Stomach (tissue), 9 donors: ENCODE results near the gene BCHE. TPM values are rescaled to one million over a fixed set of nuclear protein-coding genes. Genes with fewer than 3 reads are reported as not detected.

Source experiments
- DNase-seq, 2 donors: peaks; one replicate each; pipeline versions ENCODE4 v3.0.0 to v3.0.0-alpha.2; 2013 to 2019
- H3K27ac ChIP-seq, 5 donors: fragments of 200-600 bp in 4 of 5; sonication (generic) in 4 of 5; one replicate each; pipeline ENCODE4 v1.5.1; 2013 to 2019; ENCODE audit warnings: mild to moderate bottlenecking in 1 of 5, moderate library complexity in 1 of 5
- H3K27me3 ChIP-seq, 3 donors: fragments of 200-600 bp; sonication (generic); one replicate each; pipeline ENCODE4 v1.5.1; 2017 to 2019; ENCODE audit warnings: mixed run types in 1 of 3
- H3K36me3 ChIP-seq, 4 donors: fragments of 200-600 bp; sonication (generic); 1 replicate in 3 of 4; 2 replicates in 1 of 4; pipeline ENCODE4 v1.5.1; 2016 to 2019
- H3K4me1 ChIP-seq, 4 donors: fragments of 200-600 bp; sonication (generic); one replicate each; pipeline ENCODE4 v1.5.1; 2016 to 2019
- H3K4me3 ChIP-seq, 4 donors: fragments of 200-600 bp; sonication (generic) in 3 of 4; one replicate each; pipeline ENCODE4 v1.5.1; 2016 to 2019; ENCODE audit warnings: mild to moderate bottlenecking in 1 of 4
- H3K9me3 ChIP-seq, 4 donors: fragments of 200-600 bp; sonication (generic); one replicate each; pipeline ENCODE4 v1.5.1; 2016 to 2019
- EP300 ChIP-seq: sonication (generic); formaldehyde crosslinking; IDR thresholded peaks from one replicate; pipeline ENCODE4 v1.6.1; 2017; ENCODE audit warnings: antibody characterized with exemption
- POLR2A ChIP-seq, 4 donors: fragments of 450-650 bp; IDR thresholded peaks; one replicate each; pipeline ENCODE4 v1.6.1; 2016; ENCODE audit warnings: antibody characterized with exemption in 4 of 4, control low read depth in 2 of 4, mild to moderate bottlenecking in 1 of 4, moderate library complexity in 1 of 4
- POLR2AphosphoS5 ChIP-seq, 3 donors: sonication (generic); formaldehyde crosslinking; IDR thresholded peaks; one replicate each; pipeline ENCODE4 v1.6.1; 2016; ENCODE audit warnings: antibody characterized with exemption in 3 of 3
- WGBS, 5 donors: extraction: QIAGEN DNeasy Blood & Tissue Kit in 3 of 5; methylation state at CpG; one replicate each; pipeline versions ENCODE4 v1.1.5 to v1.1.7; 2013 to 2018; 5-methylcytosine and 5-hydroxymethylcytosine counted together
- intact Hi-C: fragments of 100-400 bp; cut with DNase I; formaldehyde crosslinking; loops from one replicate; pipeline ENCODE4 v1.15.1; 2023; ENCODE audit warnings: low total_unique reads
- polyA plus RNA-seq, 3 donors: library from polyadenylated mRNA; stranded (reverse); fragments of 200-250 nt; gene quantifications; one replicate each; pipeline ENCODE4 v1.2.3, GENCODE V29; 2013
- total RNA-seq, 5 donors: library from RNA; depleted of rRNA; stranded (reverse); fragments of >200 nt; gene quantifications; one replicate each; pipeline versions ENCODE4 v1.1.0 to v1.2.3, GENCODE V29; 2014 to 2016
- TF ChIP-seq, protein P1 (sequence below), 7 experiments: fragments of 450-650 bp in 4 of 7; fragments of 200-600 bp in 3 of 7; sonication (generic) in 3 of 7; IDR thresholded peaks; one replicate each; pipeline ENCODE4 v1.5.1; 2016 to 2019; ENCODE audit warnings: antibody characterized with exemption in 7 of 7, control low read depth in 2 of 7, mild to moderate bottlenecking in 1 of 7
- donor health status: healthy with polysubstance abuse.
- donor health status: Bipolar disorder and iron deficiency.
- donor health status: healthy.

BCHE gene
- total and polyA plus RNA-seq, 8 donors = 0.31 to 37.8 (median 1.3) TPM; not detected in 1

DNA sequence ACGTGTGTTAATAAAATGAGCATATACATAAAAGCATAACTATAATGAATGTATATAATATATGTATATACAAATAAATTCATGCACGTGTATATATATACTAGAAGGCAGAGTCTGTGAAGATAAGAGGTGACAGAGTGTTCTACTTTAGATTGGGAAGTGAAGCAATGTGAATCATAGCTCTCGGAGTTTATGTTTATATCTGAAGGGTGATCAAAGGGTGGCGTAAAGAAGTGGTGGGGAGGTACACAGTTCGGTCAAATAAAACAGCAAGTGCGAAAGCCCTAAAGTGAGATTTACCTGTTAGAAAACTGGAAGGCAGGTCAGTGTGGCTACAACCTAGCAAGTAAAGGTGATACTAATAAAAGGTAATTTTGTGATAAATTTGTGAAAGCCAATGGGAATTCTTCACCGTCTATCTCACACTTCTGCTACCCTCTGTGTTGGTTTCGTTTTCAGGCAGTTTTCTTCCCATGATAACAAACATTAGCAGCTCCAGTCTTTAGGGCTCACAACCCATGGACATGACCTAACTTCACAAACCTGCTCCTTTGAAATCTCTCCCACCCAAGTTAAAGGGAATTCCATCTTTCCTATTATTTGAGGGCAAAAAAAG, 46.7 kb upstream of the BCHE start:
- no peak for DNase-seq
- WGBS, 5 donors = 64 to 72% (median 67%) methylated on average over 8 of the region's 8 CpGs
- no peaks in the 10 kb centered on the region for H3K36me3 ChIP-seq
- intact Hi-C loops = no loop called here
- no peak overlapping the region for H3K4me3 ChIP-seq
- no peaks in the 10 kb centered on the region for H3K9me3 ChIP-seq
- H3K4me1 ChIP-seq = no peaks in the 10 kb centered on the region
- H3K27me3 ChIP-seq = no peaks in the 10 kb centered on the region
- TF ChIP-seq POLR2AphosphoS5 (IDR thresholded peaks at IDR 0.05) = no peak
- no peak for TF ChIP-seq POLR2A (IDR thresholded peaks at IDR 0.05)
- TF ChIP-seq, protein P1, sequence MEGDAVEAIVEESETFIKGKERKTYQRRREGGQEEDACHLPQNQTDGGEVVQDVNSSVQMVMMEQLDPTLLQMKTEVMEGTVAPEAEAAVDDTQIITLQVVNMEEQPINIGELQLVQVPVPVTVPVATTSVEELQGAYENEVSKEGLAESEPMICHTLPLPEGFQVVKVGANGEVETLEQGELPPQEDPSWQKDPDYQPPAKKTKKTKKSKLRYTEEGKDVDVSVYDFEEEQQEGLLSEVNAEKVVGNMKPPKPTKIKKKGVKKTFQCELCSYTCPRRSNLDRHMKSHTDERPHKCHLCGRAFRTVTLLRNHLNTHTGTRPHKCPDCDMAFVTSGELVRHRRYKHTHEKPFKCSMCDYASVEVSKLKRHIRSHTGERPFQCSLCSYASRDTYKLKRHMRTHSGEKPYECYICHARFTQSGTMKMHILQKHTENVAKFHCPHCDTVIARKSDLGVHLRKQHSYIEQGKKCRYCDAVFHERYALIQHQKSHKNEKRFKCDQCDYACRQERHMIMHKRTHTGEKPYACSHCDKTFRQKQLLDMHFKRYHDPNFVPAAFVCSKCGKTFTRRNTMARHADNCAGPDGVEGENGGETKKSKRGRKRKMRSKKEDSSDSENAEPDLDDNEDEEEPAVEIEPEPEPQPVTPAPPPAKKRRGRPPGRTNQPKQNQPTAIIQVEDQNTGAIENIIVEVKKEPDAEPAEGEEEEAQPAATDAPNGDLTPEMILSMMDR (IDR thresholded peaks at IDR 0.05) = no peak
- no peak for TF ChIP-seq EP300
- H3K27ac ChIP-seq = no peak overlapping the region

DNA sequence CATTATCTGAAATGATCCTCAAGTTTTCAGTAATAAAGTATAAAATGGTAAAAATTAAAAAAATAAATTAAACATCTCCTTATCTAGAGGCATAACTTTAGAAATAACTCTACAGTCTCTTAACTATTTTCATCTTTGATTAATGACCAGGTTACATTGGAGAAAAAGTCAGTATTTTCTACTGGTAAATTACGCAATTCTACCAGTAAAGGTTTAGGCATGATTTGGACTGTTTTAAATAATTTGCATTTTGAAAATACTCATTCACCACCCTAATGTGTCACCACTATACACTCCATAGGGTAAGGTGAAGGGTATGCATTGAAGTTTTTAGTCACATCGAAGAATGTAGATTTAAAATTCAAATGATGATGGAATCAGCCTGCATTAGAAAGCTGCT, 45.9 kb upstream of the BCHE start:
- 85 to 97% (median 91%) methylated on average over 2 of the region's 2 CpGs for WGBS, 5 donors
- no peaks in the 10 kb centered on the region for H3K27me3 ChIP-seq
- TF ChIP-seq POLR2AphosphoS5 (IDR thresholded peaks at IDR 0.05) (no peak), POLR2A (IDR thresholded peaks at IDR 0.05) (no peak), EP300 (no peak)
- TF ChIP-seq, protein P1 (IDR thresholded peaks at IDR 0.05) = no peak
- no peak overlapping the region for H3K4me3 ChIP-seq
- DNase-seq = no peak
- H3K27ac ChIP-seq = no peak overlapping the region
- no peaks in the 10 kb centered on the region for H3K4me1 ChIP-seq
- no peaks in the 10 kb centered on the region for H3K36me3 ChIP-seq
- no peaks in the 10 kb centered on the region for H3K9me3 ChIP-seq
- intact Hi-C loops = no loop called here

DNA sequence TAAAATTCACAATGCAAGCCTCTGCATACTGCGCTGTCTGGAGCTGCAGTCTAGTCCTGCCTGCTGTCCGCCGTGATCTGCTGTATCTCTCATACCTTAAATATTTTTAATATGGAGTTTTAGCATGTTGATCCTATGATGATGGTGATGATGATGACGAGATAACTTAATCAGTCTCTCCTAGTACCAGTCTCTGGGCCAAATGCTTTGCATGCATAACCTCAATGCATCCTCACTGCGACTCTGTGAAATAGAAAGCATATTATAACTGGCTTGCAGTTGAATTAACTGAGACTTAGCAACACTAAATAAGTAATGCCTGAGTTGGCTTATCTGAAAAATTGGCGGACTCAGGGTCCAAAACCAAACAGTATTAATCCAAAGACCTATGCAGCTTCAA, 38.4 kb upstream of the BCHE start:
- no peak for DNase-seq
- Histone ChIP-seq H3K27me3 (no peaks in the 10 kb centered on the region), H3K4me1 (no peaks in the 10 kb centered on the region), H3K4me3 (no peak overlapping the region), H3K27ac (no peak overlapping the region), H3K36me3 (no peaks in the 10 kb centered on the region), H3K9me3 (peaks cover 0 to 17% (median under 1%) of the 10 kb centered on the region in 4 donors)
- WGBS, 5 donors = 75 to 88% (median 85%) methylated on average over 6 of the region's 6 CpGs
- TF ChIP-seq, protein P1 (IDR thresholded peaks at IDR 0.05) = no peak
- TF ChIP-seq POLR2AphosphoS5 (IDR thresholded peaks at IDR 0.05) (no peak), EP300 (no peak), POLR2A (IDR thresholded peaks at IDR 0.05) (no peak)
- intact Hi-C loops = no loop called here

DNA sequence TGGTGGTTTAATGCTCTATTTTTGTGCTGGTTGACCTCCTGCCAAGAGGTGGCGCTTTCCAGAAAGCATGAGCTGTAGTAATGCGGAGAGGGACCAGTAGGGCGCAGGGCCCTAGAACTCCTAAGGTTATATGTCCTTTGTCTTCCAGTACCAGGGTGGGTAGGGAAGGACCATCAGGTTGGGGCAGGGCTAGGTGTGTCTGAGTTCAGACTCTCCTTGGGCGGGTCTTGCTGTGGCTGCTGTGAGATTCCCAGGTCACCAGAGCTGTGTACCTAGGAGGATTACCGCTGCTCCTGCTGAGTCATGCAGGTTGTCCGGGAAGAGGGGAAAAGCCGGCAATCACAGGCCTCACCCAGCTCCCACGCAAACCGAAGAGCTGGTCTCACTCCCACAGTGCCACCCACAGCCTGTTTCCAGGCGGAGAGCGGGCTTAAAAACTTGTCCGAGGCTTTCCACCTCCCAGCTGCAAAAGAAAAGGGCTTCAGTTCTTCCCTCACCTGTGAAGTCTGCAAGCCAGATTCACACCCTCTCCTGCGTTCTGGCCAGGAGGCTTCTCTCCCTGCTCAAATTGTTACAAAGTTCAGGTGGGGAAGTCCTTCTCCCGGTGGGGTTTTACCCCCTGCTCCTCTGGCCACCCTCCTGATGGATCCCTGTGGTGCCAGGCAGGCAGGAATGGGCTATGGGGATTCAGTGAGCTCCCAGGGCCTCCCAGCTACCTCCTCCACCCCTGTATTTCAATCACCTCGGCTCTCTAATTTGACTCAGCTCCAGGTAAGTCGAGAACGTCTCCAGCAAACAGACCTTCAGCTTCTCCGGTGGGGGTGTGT, 37.7 kb upstream of the BCHE start:
- TF ChIP-seq, protein P1 (IDR thresholded peaks at IDR 0.05) = no peak
- TF ChIP-seq POLR2AphosphoS5 (IDR thresholded peaks at IDR 0.05) (no peak), EP300 (no peak), POLR2A (IDR thresholded peaks at IDR 0.05) (no peak)
- Histone ChIP-seq H3K36me3 (no peaks in the 10 kb centered on the region), H3K27ac (no peak overlapping the region), H3K4me3 (no peak overlapping the region), H3K27me3 (no peaks in the 10 kb centered on the region), H3K9me3 (peaks cover 0 to 17% (median 2%) of the 10 kb centered on the region in 4 donors), H3K4me1 (no peaks in the 10 kb centered on the region)
- WGBS, 5 donors = 84 to 85% (median 84%) methylated on average over 11 to 18 of the region's 18 CpGs
- no peak for DNase-seq
- intact Hi-C loops = no loop called here
